GM12891 (cell line): ENCODE measurements around the gene ADAMTS13.

ENCODE experiments used
- PAX5 ChIP-seq: IDR thresholded peaks from 2 replicates; pipeline ENCODE4 v1.6.1; 2011; ENCODE audit warnings: low read length, moderate library complexity, mild to moderate bottlenecking; ENCODE audit not compliant: insufficient read depth, severe bottlenecking
- POLR2A ChIP-seq: IDR thresholded peaks from 2 replicates; pipeline ENCODE4 v1.6.1; 2011; ENCODE audit warnings: low read depth, low read length, control low read depth
- POLR2AphosphoS5 ChIP-seq: IDR thresholded peaks from 2 replicates; pipeline ENCODE4 v1.6.1; 2011; ENCODE audit warnings: low read depth, low read length, control low read depth
- TAF1 ChIP-seq: IDR thresholded peaks from 2 replicates; pipeline ENCODE4 v1.6.1; 2011; ENCODE audit warnings: low read depth, low read length, control low read depth

- no peak for TF ChIP-seq TAF1
- TF ChIP-seq PAX5, result no peak
- no peak for TF ChIP-seq POLR2AphosphoS5
- no peak for TF ChIP-seq POLR2A
Observed at GRCh38 chr9:133426011-133426410, 3.8 kb downstream of the ADAMTS13 start.
